GM10248 (cell line): ENCODE measurements around the gene LIN52.

ENCODE experiments used
- CTCF ChIA-PET: fragments of 300-600 bp; sonication (Branson Sonifier 250); formaldehyde crosslinking; extraction: SDS; loops from one replicate; lab custom pipeline; 2021; ENCODE audit warnings: antibody characterized with exemption; lab: Yijun Ruan, JAX
- POLR2A ChIA-PET: fragments of 350-650 bp; sonication (Branson Sonifier 250); formaldehyde crosslinking; extraction: SDS; loops from one replicate; lab custom pipeline; 2020; ENCODE audit warnings: antibody characterized with exemption; lab: Yijun Ruan, JAX
- DNase-seq: peaks from one replicate; pipeline ENCODE4 v3.0.0; 2012; ENCODE audit errors: extremely low spot score
- CTCF ChIP-seq: IDR thresholded peaks from 2 replicates; pipeline ENCODE4 v1.5.1; 2012; ENCODE audit warnings: mild to moderate bottlenecking, low read depth; ENCODE audit errors: extremely low read depth, missing control alignments, control extremely low read depth

Gene LIN52

DNA sequence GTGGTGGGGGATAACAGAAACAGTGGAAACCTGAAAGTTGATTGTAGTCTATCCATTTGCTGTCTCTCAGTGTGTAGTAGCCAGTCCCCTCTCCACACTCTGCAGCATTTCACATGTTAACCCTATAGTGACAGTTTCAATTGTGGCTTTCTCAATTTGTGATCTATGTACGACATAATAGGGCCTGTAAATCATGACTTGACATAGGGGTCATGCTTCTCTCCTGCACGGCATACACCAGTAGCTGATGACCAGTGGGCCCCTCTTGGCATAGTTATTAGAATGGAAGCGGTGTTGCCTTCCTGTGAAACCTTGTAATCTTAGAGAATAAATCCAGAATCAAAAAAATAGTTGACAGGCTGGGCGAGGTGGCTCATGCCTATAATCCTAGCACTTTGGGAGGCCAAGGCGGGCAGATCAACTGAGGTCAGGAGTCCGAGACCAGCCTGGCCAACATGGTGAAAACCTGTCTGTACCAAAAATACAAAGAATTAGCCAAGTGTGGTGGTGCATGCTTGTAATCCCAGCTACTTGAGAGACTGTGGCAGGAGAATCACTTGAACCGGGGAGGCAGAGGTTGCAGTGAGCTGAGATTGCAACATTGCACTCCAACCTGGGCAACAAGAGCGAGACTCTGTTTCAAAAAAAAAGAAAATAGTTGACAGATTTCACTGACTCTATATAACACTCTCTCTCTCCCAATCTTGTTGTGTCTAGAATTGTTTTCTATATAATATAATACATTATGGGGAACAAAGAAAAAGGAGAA is 109.9 kb downstream of the LIN52 start:
- TF ChIP-seq CTCF, result no peak
- ChIA-PET POLR2A (no interaction called here), CTCF (interaction anchor here (0.8 to 1.8 kb wide), 3 partner anchors 12 to 24 kb away, joined by 3 to 7 read pairs (median 3); no protein-coding TSS in a partner anchor)

DNA sequence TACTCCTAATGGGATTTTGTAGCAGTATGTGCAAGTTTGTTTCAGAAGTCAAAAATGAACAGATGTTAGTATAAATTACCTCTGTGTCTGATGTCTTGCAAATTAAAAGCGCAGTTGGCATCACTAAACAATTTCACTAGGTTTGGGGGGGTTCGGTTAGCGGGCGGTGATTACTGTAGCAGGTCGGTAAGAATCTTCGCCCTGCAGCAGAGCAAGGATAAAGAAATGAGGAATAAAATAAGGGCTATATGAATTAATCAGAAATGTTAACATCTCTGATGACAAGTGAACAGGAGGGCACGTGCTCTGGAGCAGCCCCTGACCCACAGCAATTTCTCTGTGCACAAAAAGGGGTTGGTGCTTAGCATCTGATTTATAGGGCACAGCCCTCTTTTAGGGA is 110.9 kb downstream of the LIN52 start:
- ChIA-PET CTCF (interaction anchor here (0.8 to 1.2 kb wide), 3 partner anchors 13 to 23 kb away, joined by 3 read pairs; no protein-coding TSS in a partner anchor), POLR2A (no interaction called here)
- DNase-seq, result no peak
- no peak for TF ChIP-seq CTCF

More for the DNA sequence above, 109.9 kb downstream of the LIN52 start:
- no peak for DNase-seq

DNA sequence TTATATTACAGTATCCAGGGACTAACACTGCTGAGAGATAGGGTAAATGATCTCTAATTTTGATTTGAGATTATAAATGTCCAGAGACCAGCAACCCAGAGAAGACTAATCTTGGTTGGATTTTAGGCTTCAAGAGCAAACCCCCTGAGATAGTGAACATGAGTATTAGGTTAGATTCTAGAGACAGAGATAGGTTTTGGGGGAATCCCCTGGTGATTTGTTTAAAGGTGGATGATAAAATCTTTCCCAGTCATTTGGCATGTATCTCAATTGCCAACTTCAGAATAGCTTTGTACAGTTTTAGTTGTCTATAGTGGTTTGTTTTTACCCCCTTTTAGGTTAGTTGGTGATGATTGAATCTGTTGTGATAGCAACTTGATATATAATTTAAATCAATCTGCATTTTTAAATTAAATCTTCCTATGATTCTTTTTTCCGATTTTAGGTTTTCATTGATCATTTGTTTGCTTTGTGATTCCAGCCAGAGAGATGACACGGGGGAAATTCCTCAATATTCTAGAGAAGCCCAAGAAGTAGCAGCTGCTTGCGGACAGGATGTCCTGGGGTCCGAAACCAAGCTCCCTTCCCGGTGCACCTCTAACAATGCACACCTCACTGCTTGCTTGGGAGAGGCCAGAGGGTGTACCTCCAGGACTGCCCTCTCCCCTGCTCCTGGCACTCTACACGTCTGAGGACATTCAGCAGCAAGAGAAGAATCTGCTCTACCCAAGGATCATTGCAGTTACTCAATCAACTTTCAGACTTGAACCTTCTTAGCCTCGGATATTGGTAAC is 113.9 kb downstream of the LIN52 start:
- DNase-seq, result no peak
- no peak for TF ChIP-seq CTCF
- CTCF ChIA-PET, result interaction anchor here (1.0 to 2.4 kb wide), 3 partner anchors 10 to 34 kb away, joined by 3 to 7 read pairs (median 3); no protein-coding TSS in a partner anchor
- POLR2A ChIA-PET, result no interaction called here

DNA sequence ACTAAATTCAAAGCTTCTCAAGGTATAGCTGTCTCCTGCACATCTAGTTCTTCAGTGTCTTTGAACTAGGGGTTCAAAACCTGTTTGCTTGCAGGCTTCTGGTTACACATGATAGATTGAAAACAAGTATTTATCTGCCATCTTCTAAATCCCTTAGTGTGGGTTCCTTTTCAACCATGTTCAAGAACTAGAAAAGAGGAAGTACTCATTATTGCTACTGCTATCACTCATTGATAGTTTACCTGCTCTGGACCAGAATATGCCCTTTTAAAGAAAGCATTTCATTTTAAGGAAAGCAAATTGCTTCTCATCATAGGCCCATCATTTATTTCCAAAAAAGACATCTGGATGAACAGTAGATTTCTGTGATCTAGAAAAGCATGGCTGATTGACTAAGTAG is 117.4 kb downstream of the LIN52 start:
- TF ChIP-seq CTCF, result no peak
- peak; percentile 45 for DNase-seq
- POLR2A ChIA-PET, result no interaction called here
- CTCF ChIA-PET, result interaction anchor here (0.9 to 1.4 kb wide), 3 partner anchors 9 to 55 kb away, joined by 3 to 4 read pairs (median 3); no protein-coding TSS in a partner anchor

- DNase-seq, result no peak
- no peak for TF ChIP-seq CTCF
- CTCF ChIA-PET, result interaction anchor here (1.1 kb wide), 1 partner anchor 11 kb away, joined by 4 read pairs; no protein-coding TSS in a partner anchor
- POLR2A ChIA-PET, result no interaction called here
These were observed 118.9 kb downstream of the LIN52 start for GRCh38 chr14:74203639-74204038.

- ChIA-PET POLR2A (no interaction called here), CTCF (interaction anchor here (1.8 kb wide), 1 partner anchor 13 kb away, joined by 4 read pairs; no protein-coding TSS in a partner anchor)
- no peak for DNase-seq
- TF ChIP-seq CTCF, result no peak
These were observed 119.7 kb downstream of the LIN52 start for GRCh38 chr14:74204491-74204890.
